Fibroblast of the aortic adventitia (primary cell): ENCODE measurements around the gene PCSK2. TPM values are rescaled to one million over a fixed set of nuclear protein-coding genes. Genes with fewer than 3 reads are reported as not detected.

ENCODE experiments used
- DNase-seq: peaks from one replicate; pipeline ENCODE4 v3.0.0-alpha.2; 2010; ENCODE audit warnings: low read depth
- H3K4me3 ChIP-seq: 2 replicates; pipeline ENCODE4 v1.5.1; 2011; ENCODE audit warnings: low read depth, mild to moderate bottlenecking, control low read depth, low read length, moderate library complexity
- CTCF ChIP-seq: IDR thresholded peaks from 2 replicates; pipeline ENCODE4 v1.5.1; 2011; ENCODE audit warnings: mild to moderate bottlenecking, low read length, control low read depth, inconsistent platforms; ENCODE audit not compliant: insufficient read depth
- total RNA-seq: library from RNA; depleted of rRNA; stranded (reverse); fragments of >200 nt; gene quantifications from 2 replicates; pipeline ENCODE4 v1.2.3, GENCODE V29; 2012; ENCODE audit warnings: low replicate concordance

PCSK2 gene
- total RNA-seq, 1 donor, result not detected

GRCh38 chr20:17507531-17507930 is 280.7 kb downstream of the PCSK2 start:
- DNase-seq, result no peak
- TF ChIP-seq CTCF, result no peak
- H3K4me3 ChIP-seq, result no peak overlapping the region

GRCh38 chr20:17508756-17509155 is 281.9 kb downstream of the PCSK2 start:
- H3K4me3 ChIP-seq, result no peak overlapping the region
- DNase-seq, result no peak
- no peak for TF ChIP-seq CTCF

GRCh38 chr20:17510548-17510947 is 283.7 kb downstream of the PCSK2 start:
- H3K4me3 ChIP-seq, result no peak overlapping the region
- TF ChIP-seq CTCF, result no peak
- DNase-seq, result no peak

- DNase-seq, result no peak
- no peak for TF ChIP-seq CTCF
- H3K4me3 ChIP-seq, result no peak overlapping the region
Measured at GRCh38 chr20:17511401-17511800, 284.6 kb downstream of the PCSK2 start.

GRCh38 chr20:17513939-17514338 is 287.1 kb downstream of the PCSK2 start:
- TF ChIP-seq CTCF, result no peak
- no peak overlapping the region for H3K4me3 ChIP-seq
- no peak for DNase-seq

GRCh38 chr20:17515053-17515452 is 288.2 kb downstream of the PCSK2 start:
- no peak for DNase-seq
- no peak for TF ChIP-seq CTCF
- no peak overlapping the region for H3K4me3 ChIP-seq

GRCh38 chr20:17518339-17519052 is 291.7 kb downstream of the PCSK2 start:
- no peak for DNase-seq
- no peak for TF ChIP-seq CTCF
- no peak overlapping the region for H3K4me3 ChIP-seq
